Kidney (tissue), 14 donors: ENCODE results near the gene COX7A2. TPM values are rescaled to one million over a fixed set of nuclear protein-coding genes. Genes with fewer than 3 reads are reported as not detected.

ENCODE experiments used
- DNase-seq, 5 donors: peaks; one replicate each; pipeline ENCODE4 v3.0.0-alpha.2; 2013 to 2020
- FAIRE-seq: peaks from 2 replicates; lab custom pipeline; 2012; peaks lifted over from hg19 to GRCh38; lab: Jason Lieb, UNC
- H3K27ac ChIP-seq, 2 donors: one replicate each; pipeline ENCODE4 v1.7.0; 2013; ENCODE audit warnings: low read depth in 2 of 2, low read length in 2 of 2, inconsistent platforms in 1 of 2
- H3K27me3 ChIP-seq: one replicate; pipeline ENCODE4 v1.7.1; 2013; ENCODE audit warnings: low read length, inconsistent platforms; ENCODE audit not compliant: control insufficient read depth, insufficient read depth
- H3K36me3 ChIP-seq, 3 donors: one replicate each; pipeline versions ENCODE4 v1.7.0 to v1.7.1; 2013; ENCODE audit warnings: low read length in 3 of 3, control low read depth in 1 of 3, inconsistent platforms in 1 of 3; ENCODE audit not compliant: insufficient read depth in 3 of 3, control insufficient read depth in 2 of 3
- H3K4me1 ChIP-seq, 3 donors: one replicate each; pipeline versions ENCODE4 v1.7.0 to v1.7.1; 2013; ENCODE audit warnings: low read length in 3 of 3, inconsistent platforms in 1 of 3, low read depth in 1 of 3; ENCODE audit not compliant: control insufficient read depth in 2 of 3, insufficient read depth in 2 of 3
- H3K4me3 ChIP-seq, 3 donors: one replicate each; pipeline versions ENCODE4 v1.7.0 to v1.8.1; 2013; ENCODE audit warnings: low read length in 3 of 3, control low read depth in 1 of 3, inconsistent platforms in 1 of 3
- H3K9ac ChIP-seq, 3 donors: one replicate each; pipeline versions ENCODE4 v1.7.0 to v1.7.1; 2013; ENCODE audit warnings: low read length in 3 of 3, control low read depth in 1 of 3, inconsistent platforms in 1 of 3
- H3K9me3 ChIP-seq, 3 donors: one replicate each; pipeline versions ENCODE4 v1.7.0 to v1.7.1; 2013; ENCODE audit warnings: low read length in 3 of 3, control low read depth in 1 of 3, inconsistent platforms in 1 of 3; ENCODE audit not compliant: control insufficient read depth in 2 of 3, insufficient read depth in 1 of 3
- intact Hi-C: fragments of 100-400 bp; cut with DNase I; formaldehyde crosslinking; loops from one replicate; pipeline ENCODE4 v1.11.1; 2022
- polyA plus RNA-seq: library from polyadenylated mRNA; stranded (reverse); fragments of 350-450 nt; fragmentation: Illumina TruSeq; extraction: RNeasy Lipid Tissue Mini Kit (QIAGEN cat#74804); gene quantifications from one replicate; pipeline ENCODE4 v1.2.3, GENCODE V29; 2014; ENCODE audit warnings: low read depth, low replicate concordance; ENCODE audit not compliant: insufficient read depth
- total RNA-seq: library from RNA; stranded (reverse); fragmentation: NEBNext Ultra II Directional; extraction: Animal tissue kit (Norgen Biotek cat#: 25700); gene quantifications from one replicate; pipeline ENCODE4 v1.2.1, GENCODE V29; 2021
- TF ChIP-seq, protein P1 (sequence below): IDR thresholded peaks from 3 replicates; pipeline ENCODE4 v1.5.1; 2012; ENCODE audit warnings: mild to moderate bottlenecking, moderate library complexity, borderline replicate concordance; ENCODE audit not compliant: insufficient read depth; ENCODE audit errors: extremely low read depth
- donor health status: control.
- donor health status: control.
- donor health status: control.
- donor health status: control.
- donor health status: control.
- donor health status: DM: yes; HTN: yes; CAD: no.
- donor health status: Normal renal cell carcinoma (clear cell type).

COX7A2 gene
- total and polyA plus RNA-seq, 2 donors from 2014 or later: 315 to 812 TPM

DNA sequence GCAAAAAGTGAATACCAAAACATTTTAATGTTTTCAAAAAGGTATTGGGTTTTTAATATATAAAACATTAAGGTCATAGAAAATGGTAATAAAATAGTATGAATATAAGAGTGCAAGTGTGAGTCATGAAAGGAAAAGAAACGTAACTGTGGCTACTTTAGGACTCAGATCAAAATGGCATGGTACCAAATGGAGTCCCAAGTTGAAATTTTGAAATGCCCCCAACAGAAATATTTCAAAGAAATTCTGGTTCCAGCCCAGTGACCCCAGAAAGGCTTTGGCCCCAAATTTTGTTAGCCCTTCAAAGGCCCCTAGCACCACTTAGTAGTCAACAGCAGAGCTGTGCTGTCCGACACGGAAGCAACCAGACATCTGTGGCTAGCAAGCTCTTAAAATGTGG is 43.7 kb downstream of the COX7A2 start:
- Histone ChIP-seq H3K27ac (no peak overlapping the region), H3K9me3 (no peaks in the 10 kb centered on the region), H3K4me3 (no peak overlapping the region), H3K4me1 (peaks cover 0 to 2% (median 0%) of the 10 kb centered on the region in 3 donors), H3K27me3 (peaks cover 2% of the 10 kb centered on the region), H3K9ac (no peak overlapping the region), H3K36me3 (no peaks in the 10 kb centered on the region)
- DNase-seq (no peak), FAIRE-seq (no peak)
- TF ChIP-seq, protein P1, sequence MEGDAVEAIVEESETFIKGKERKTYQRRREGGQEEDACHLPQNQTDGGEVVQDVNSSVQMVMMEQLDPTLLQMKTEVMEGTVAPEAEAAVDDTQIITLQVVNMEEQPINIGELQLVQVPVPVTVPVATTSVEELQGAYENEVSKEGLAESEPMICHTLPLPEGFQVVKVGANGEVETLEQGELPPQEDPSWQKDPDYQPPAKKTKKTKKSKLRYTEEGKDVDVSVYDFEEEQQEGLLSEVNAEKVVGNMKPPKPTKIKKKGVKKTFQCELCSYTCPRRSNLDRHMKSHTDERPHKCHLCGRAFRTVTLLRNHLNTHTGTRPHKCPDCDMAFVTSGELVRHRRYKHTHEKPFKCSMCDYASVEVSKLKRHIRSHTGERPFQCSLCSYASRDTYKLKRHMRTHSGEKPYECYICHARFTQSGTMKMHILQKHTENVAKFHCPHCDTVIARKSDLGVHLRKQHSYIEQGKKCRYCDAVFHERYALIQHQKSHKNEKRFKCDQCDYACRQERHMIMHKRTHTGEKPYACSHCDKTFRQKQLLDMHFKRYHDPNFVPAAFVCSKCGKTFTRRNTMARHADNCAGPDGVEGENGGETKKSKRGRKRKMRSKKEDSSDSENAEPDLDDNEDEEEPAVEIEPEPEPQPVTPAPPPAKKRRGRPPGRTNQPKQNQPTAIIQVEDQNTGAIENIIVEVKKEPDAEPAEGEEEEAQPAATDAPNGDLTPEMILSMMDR: no peak
- intact Hi-C loops: no loop called here

DNA sequence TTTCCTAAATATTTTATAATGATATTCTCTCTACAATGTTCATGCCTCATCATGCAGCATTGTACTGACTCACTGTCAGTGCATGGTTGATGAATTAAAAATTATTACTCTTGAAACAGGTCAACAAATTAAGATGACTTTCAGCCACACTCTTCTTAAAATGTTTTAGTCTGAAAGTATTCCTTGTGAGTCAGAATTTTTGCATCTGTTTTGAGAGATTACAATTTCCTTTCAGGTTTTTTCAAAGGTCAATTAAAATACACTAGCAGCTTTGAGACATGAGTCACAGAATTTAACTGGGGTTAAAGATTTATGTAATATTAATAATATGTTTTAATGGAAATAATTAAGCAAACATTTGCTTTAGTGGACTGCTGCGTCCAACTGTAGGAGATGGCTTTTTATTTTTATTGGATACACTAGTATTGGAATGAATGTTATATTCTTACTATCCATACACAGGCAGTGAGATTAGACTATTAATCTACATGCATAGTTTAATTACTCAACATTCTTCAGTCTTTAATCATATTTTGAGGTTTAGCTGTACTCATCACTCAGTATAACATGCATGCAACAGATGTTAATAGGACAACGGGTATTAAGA is 47.4 kb downstream of the COX7A2 start:
- Histone ChIP-seq H3K27me3 (no peaks in the 10 kb centered on the region), H3K27ac (no peak overlapping the region), H3K9ac (no peak overlapping the region), H3K9me3 (no peaks in the 10 kb centered on the region), H3K4me3 (no peak overlapping the region), H3K36me3 (no peaks in the 10 kb centered on the region), H3K4me1 (no peaks in the 10 kb centered on the region)
- intact Hi-C loops: no loop called here
- DNase-seq (no peak), FAIRE-seq (no peak)
- TF ChIP-seq, protein P1: no peak

DNA sequence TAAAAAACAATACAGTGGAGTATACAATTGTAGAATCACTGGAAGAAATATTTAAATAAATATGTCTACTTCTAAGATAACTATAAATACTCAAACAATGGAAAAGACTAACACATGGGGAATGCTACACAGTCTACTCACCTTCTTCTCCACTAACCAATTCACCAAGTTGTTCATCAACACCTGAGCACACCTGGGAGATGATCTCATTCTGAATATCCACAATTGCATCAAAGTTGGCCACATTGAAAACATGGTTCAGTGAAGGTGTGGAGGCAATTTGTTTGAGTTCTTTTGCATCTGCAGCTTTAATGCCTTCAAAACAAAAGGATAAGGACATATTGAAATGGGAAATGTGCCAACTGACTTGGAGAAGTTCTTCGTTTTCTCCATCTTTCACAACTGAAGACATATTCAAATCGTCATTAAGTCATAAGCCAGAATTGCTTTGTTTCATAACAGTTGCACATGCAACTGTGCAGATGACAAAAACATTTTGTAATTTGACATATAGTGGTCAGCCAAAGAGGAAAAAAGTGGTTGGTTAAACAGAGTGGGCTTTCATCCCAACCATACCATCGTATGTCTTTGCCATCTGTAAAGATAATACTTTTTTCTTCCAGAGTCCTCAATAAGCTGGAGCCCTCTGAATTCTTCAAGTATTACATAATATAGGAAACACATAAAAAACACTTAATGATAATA is 55.2 kb downstream of the COX7A2 start:
- Histone ChIP-seq H3K27ac (no peak overlapping the region), H3K36me3 (no peaks in the 10 kb centered on the region), H3K27me3 (no peaks in the 10 kb centered on the region), H3K4me3 (no peak overlapping the region), H3K9me3 (no peaks in the 10 kb centered on the region), H3K9ac (no peak overlapping the region), H3K4me1 (no peaks in the 10 kb centered on the region)
- no peak for DNase-seq
- TF ChIP-seq, protein P1: no peak
- no peak for FAIRE-seq
- intact Hi-C loops: no loop called here

Other genes starting within 250 kb of the COX7A2 start
- gene COL12A1, start 37.7 kb downstream of the COX7A2 start, total RNA-seq: 28.3 TPM
- 12.3 TPM for gene COL12A1, start 37.7 kb downstream of the COX7A2 start, polyA plus RNA-seq
- 101 TPM for gene TMEM30A, start 41.0 kb upstream of the COX7A2 start, total RNA-seq
- gene TMEM30A, start 41.0 kb upstream of the COX7A2 start, polyA plus RNA-seq: 51.0 TPM
- gene FILIP1, start 250.0 kb upstream of the COX7A2 start, total RNA-seq: 4.6 TPM
- gene FILIP1, start 250.0 kb upstream of the COX7A2 start, polyA plus RNA-seq: 0.80 TPM